ENCODE measurements around the gene ATRIP. TPM values are rescaled to one million over a fixed set of nuclear protein-coding genes. Genes with fewer than 3 reads are reported as not detected.

ATRIP gene
- total and polyA plus RNA-seq, 2 of the 4 experiments (the other 2 are of a cell fraction), result 6.8 to 10.8 TPM

GRCh38 chr3:48437812-48438211 is 8.7 kb upstream of the ATRIP start:
- intact Hi-C loops (cut with micrococcal nuclease), result no loop called here
- Histone ChIP-seq H2AK9ac (replicated peaks; ENCODE audit: low read depth, low read length, poor library complexity) (no peak overlapping the region), H3K4me1 (ENCODE audit: control insufficient read depth, insufficient read depth, low read length) (0 out of 2 replicates have a peak, but pooled peaks cover 2% of the 10 kb centered on the region), H3K23ac (ENCODE audit: low read depth, low read length) (no peak overlapping the region), H2BK15ac (ENCODE audit: low read depth, low read length) (no peak overlapping the region), H4K91ac (ENCODE audit: insufficient read depth, low read depth, low read length) (no peak overlapping the region), H4K20me1 (ENCODE audit: insufficient read depth, low read length) (peaks cover 6% of the 10 kb centered on the region; the same call in 1 of the 2 replicates), H3K9me3 (ENCODE audit: control insufficient read depth, insufficient read depth, low read length) (no peaks in the 10 kb centered on the region), H2BK5ac (ENCODE audit: low read depth, low read length, poor library complexity, severe bottlenecking) (no peak overlapping the region), H3K79me1 (ENCODE audit: low read depth in 1 of 2, low read length in 2 of 2) (peaks cover 26 to 45% of the 10 kb centered on the region in 2 experiments), H3K4me3 (ENCODE audit: insufficient read depth, low read depth, low read length) (no peak overlapping the region), H3K4ac (ENCODE audit: low read depth, low read length) (no peak overlapping the region), H2AK5ac (ENCODE audit: low read depth, low read length) (no peak overlapping the region), H2AFZ (replicated peaks; ENCODE audit: low read length, poor library complexity) (no peak overlapping the region), H3K4me2 (ENCODE audit: low read depth, low read length) (no peak overlapping the region), H2BK120ac (ENCODE audit: low read depth, low read length) (no peak overlapping the region), H2BK20ac (ENCODE audit: low read depth, low read length) (no peak overlapping the region), H3K14ac (replicated peaks; ENCODE audit: low read depth, low read length) (no peak overlapping the region), H4K5ac (ENCODE audit: low read depth, low read length) (no peak overlapping the region), H3K36me3 (ENCODE audit: control insufficient read depth, insufficient read depth, low read length) (peaks cover 17% of the 10 kb centered on the region), H3K27ac (ENCODE audit: insufficient read depth, low read length) (no peak overlapping the region), H3K27me3 (ENCODE audit: control insufficient read depth, insufficient read depth, low read length) (no peaks in the 10 kb centered on the region), H3K9ac (ENCODE audit: low read depth, low read length) (no peak overlapping the region), H3K9me1 (ENCODE audit: insufficient read depth, low read length) (0 out of 2 replicates have a peak, but pooled peaks cover 4% of the 10 kb centered on the region), H4K8ac (ENCODE audit: low read depth in 2 of 2, low read length in 2 of 2) (no peak overlapping the region), H3K18ac (ENCODE audit: low read depth, low read length) (no peak overlapping the region), H3K56ac (ENCODE audit: extremely low read depth, insufficient read depth, low read length) (no peak overlapping the region)
- CTCF ChIA-PET, result no interaction called here
- TF ChIP-seq CTCF (conservative IDR thresholded peaks at IDR 0.05; ENCODE audit: low read depth, low read length), result no peak
- TF ChIP-seq RFX5 (IDR thresholded peaks at IDR 0.05; ENCODE audit: low read depth, low read length), result no peak
- no peak for TF ChIP-seq MXI1 (IDR thresholded peaks at IDR 0.05; ENCODE audit: borderline replicate concordance, low read depth, low read length)
- no peak for TF ChIP-seq CEBPB (IDR thresholded peaks at IDR 0.05; ENCODE audit: low read depth, low read length)
- TF ChIP-seq MAZ (IDR thresholded peaks at IDR 0.05; ENCODE audit: borderline replicate concordance, low read depth, low read length), result no peak
- TF ChIP-seq RAD21 (IDR thresholded peaks at IDR 0.05; ENCODE audit: low read length), result no peak
- no peak for TF ChIP-seq MAFK (IDR thresholded peaks at IDR 0.05; ENCODE audit: low read depth, low read length)
- TF ChIP-seq CHD1 (IDR thresholded peaks at IDR 0.05; ENCODE audit: low read depth, low read length), result no peak
- in situ Hi-C loops (cut with MboI; ENCODE audit: low sequenced_read_pairs), result loop anchor here (5.0 kb wide), 2 partner anchors 36 to 166 kb away; no protein-coding TSS in a partner anchor
- ATAC-seq (ENCODE audit: low read depth), result no peak
- DNase-seq, result no peak
- 89% methylated on average over 1 of the region's 4 CpGs; no CpG with 5 or more reads in 1 of the 2 experiments for WGBS, 2 experiments (ENCODE audit: extremely low coverage in 2 of 2, insufficient read length in 1 of 2)
- POLR2A ChIA-PET (ENCODE audit: unreplicated experiment), result no interaction called here
- no TSS peak for BruUV-seq (replicated peaks)
- dilution Hi-C loops (cut with HindIII; ENCODE audit: low sequenced_read_pairs, unreplicated experiment), result no loop called here

All from IMR-90 (cell line).